Mammary epithelial cell (primary cell): ENCODE results near the gene OR11G2.

ENCODE experiments used
- CTCF ChIP-seq, 2 donors: IDR thresholded peaks in 1 of 2; conservative IDR thresholded peaks in 1 of 2; 2 replicates each; pipeline ENCODE4 v1.5.1; 2011 to 2012; ENCODE audit warnings: inconsistent platforms in 2 of 2, low read length in 2 of 2, mild to moderate bottlenecking in 2 of 2, control low read depth in 1 of 2, low read depth in 1 of 2; ENCODE audit not compliant: insufficient read depth in 1 of 2; ENCODE audit errors: extremely low read depth in 1 of 2
- EZH2 ChIP-seq: IDR thresholded peaks from 2 replicates; pipeline ENCODE4 v1.6.1; 2012; ENCODE audit warnings: low read length, inconsistent platforms, borderline replicate concordance

- no peak for TF ChIP-seq CTCF (conservative IDR thresholded peaks at IDR 0.05 in 1 of 2, IDR thresholded peaks at IDR 0.05 in 1 of 2; ENCODE audit: extremely low read depth in 1 of 2, insufficient read depth in 1 of 2, low read depth in 1 of 2, low read length in 2 of 2)
- no peak for TF ChIP-seq EZH2
These were observed 38.0 kb downstream of the OR11G2 start, which contains the start of gene OR11H7 for GRCh38 chr14:20228681-20229080.
